NCI-H2081 treated with DMSO at 0.1 percent for 48 hours (cell line): ENCODE results near the gene ALDOC.
"Not testable (repeated sequence)": the region's sequence is repeated elsewhere in the genome, so short reads cannot be mapped to it uniquely, and the experiment has no call there.

Experiments used
- DNase-seq: peaks from one replicate; lab custom pipeline; 2025; lab: John Stamatoyannopoulos, UW

The ALDOC gene

DNA sequence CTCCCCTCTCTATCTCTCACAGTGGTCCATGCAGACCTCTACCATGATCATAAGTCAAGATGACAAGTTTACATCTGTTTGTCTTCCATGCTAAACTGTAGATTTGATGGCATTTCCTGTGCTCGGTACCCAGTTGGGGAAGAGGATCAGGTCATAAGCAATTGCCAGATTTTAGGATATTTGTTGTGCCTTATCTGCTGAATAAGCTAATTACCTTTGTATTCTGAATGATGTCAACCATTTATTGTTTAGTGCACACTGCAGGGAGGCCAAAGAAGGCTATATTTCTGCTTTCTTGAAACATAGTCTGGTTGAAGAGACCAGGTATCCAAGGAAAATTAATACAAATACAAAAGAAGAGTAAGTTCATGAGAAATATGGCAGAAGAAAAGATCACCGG, 5.8 kb upstream of the ALDOC start:
- DNase-seq = no peak

DNA sequence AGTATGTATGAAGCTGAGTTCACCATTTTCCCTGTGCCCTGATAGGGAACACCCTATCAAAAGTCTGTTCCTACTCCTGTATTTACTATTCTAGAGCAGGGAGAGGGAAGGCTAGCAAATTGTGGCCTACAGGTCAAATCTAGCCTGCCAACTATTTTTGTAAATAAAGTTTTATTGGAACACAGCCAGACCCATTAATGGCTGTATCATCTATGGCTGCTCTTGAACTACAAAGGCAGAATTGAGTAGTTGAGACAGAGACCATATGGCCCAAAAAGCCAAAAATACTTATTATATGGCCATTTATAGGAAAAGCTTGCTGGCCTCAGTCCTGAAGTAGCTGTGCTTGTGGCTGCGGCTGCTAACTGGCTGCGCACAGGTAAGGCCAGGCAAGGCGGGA, 4.3 kb upstream of the ALDOC start:
- no peak for DNase-seq

DNA sequence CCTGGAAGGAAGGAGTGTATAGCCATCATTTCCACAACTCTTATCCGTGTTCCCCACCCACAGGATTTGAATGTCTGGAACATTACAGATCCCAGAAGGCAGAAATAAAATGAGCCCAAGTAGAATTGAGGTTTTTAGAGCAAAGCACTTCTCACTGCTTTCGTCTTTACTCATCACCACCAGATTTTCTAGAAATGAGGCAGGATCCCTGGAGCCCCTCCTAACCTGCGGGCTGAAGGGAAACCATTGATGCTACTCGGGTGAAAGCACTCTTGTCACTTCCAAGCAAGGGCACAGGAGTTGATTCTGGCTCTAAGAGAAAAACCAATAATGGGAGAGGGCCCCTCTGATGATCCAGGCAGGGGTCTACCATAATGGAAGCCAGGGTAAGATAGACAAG, 2.8 kb upstream of the ALDOC start:
- no peak for DNase-seq

DNA sequence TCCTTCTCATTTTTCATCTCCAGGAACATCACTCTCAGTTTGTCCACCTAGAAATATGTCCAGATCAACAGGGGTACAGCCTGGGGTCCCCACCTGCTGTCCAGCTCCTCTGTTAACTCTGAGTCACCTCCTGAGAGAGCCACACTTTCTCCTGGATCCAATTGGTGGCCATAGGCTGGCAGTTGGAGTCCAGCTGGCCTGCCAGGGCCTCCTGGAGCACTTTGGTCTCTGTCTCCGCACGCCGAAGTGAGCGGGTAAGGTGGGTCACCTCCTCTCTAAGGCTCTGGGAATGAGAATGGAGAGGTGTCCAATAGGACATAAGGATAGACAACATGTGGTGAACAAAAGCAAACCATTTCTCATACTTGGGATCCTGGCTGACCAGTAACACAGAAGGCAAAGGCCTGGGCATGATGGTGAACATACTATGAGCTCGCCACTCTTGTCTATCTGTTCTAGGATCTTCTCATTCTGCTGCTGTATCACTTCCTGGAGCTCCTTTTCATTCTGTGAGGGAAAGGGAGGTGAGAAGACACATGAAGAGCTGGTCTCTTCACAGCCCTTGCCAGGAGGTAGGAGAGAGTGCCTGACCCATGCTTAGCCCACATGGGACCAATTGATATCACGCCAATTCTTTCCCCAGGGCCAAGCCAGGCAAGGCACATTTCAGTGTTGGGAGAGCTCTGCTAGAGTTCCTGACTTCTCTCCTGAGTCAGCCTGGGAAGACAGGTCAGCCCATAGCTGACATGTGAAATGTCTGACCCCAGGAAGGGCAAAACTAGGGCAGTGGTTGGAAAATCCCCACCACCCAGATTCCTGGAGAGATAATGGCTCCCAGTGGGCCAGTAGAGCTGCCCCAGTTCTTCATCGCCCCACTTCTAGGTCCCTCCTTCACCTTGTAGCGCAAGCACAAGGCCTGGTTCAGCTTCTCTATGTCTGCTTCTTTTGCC, 1.8 kb upstream of the ALDOC start:
- no peak for DNase-seq

DNA sequence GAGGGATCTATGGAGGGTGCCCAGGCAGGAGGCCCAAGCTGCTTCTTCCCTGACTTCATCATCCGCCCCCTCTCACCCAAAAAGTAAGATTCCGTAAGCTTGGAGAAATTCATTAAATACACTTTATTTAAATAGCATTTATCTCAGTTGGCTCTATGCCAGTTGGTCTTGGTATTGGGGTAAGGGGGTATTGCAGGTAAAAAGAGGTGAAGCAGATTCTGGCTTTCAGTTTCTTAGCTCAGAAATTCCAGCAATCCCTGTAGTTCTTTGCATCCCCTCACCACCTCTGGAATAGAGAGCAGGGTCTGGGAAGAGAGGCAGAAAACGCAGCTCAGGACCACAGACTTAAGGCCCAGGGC, 750 bp upstream of the ALDOC start:
- DNase-seq = no peak

DNA sequence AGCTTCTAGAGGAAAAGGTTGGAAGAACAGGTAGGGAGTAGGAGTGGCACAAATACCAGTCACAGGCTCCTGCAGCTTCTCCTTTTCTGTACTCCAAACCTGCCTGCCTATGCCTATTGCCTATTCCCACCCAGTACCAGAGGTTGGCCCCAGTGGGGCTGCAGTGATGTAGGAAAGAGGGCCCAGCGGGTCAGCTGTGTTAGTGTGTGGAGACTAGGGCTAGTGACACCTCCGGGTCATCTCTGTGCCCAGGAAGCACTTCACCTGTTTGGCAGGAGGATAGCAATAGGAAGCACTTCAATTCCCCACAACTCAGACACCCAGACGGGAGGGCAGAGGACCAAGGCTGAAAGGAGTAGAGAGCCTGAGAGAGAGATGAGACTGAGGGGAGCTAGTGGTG, 679 bp downstream of the ALDOC start:
- not testable (repeated sequence) for DNase-seq

DNA sequence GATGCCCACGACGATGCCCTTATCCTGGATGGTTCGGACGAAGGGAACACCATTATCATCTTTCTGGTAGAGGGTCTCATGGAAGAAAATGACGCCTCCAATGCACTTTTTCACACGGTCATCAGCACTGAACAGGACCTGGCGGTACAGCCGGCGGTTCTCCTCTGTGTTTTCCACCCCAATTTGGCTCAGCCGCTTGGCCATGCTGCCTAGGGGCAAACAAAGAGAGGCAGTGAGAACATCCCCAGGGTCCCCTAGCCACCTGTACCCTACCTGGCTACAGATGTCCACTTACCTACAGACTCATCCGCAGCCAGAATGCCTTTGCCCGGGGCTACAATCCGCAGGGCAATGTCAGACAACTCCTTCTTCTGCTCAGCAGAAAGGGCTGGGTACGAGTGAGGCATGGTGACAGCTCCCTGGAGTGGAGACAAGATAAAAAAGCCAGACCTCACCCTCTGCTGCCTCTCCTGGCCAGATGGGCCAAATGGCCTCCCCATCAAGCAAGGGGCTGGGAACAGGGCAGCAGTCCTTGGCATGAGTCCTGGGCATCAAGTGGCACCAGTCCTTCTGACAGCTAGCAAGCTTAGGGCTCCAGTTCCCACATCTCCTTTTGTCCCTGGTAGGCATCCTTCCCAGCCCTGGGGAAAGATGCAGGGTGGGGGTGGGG, 1.4 kb downstream of the ALDOC start:
- no peak for DNase-seq

DNA sequence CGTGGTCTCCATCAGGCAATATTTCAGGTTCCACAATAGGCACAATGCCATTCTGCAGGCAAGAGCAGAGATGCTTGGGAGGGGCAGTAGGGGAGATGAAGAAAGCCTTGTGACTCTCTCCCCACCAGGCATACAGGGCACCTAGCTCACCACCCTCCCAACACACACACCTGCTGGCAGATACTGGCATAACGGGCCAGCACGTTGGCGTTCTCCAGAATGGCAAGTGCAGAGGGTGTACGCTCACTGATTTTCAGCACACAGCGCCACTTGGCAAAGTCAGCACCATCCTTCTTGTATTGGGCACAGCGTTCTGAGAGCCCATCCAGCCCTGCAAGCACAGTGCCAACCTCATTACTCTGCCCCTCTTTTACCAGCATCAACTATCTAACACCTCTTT, 2.2 kb downstream of the ALDOC start:
- no peak for DNase-seq

DNA sequence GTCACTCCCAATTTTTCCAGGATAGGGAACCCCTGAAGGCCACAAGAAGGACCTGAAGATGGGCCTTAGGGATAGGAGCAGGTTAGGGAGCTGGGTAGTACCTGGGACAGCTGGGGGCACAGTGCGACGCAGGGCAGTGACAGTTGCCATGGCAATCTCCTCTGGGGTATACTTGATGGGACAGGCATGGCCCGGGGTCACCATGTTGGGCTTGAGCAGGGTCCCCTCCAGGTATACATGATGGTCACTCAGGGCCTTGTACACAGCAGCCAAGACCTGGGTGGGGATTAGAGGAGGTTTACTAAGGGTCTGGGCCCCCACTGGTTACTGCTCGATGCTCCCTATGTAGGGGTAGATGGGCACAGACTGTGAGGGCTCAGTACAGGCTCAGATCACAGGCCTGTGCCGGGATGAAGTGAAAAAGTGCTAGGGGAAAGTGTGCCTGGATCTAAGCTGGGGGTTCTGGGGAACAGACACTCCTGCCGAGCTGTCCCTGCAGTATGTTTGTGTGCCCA, 2.7 kb downstream of the ALDOC start:
- DNase-seq = no peak

DNA sequence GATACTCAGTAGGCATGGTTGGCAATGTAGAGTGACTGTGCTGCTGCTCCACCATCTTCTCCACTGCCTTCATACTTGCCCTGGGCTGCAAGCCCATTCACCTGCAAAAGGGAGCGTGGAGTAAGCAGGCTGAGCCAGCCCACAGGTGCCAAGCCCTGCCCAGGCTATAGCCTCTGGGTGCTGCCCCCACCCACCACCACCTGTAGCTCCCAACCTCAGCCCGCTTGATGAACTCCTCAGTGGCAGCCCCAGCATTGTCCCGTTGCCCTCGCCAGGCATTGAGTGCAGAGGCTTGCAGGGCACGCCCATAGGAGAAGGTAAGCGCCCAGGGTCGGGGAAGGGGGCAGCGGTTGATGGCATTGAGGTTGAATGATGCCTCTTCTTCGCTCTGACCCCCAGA, 3.2 kb downstream of the ALDOC start:
- no peak for DNase-seq

DNA sequence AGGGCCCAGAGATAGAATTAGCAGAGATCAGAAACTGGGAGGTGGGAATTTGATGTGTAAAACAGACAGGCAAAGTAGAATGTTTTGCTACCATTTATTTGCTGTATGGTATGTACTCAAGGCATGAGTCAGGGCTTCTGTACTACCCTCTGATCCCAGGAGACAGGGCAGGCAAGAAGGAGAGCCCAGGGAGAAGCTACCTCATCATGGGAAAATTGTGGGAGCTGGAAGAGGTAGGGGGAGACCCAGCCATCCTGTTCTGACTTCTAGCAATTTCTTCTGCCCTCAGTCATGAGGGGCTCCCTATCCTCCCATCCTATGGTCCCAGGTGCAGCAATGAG, 3.7 kb downstream of the ALDOC start:
- DNase-seq = no peak

DNA sequence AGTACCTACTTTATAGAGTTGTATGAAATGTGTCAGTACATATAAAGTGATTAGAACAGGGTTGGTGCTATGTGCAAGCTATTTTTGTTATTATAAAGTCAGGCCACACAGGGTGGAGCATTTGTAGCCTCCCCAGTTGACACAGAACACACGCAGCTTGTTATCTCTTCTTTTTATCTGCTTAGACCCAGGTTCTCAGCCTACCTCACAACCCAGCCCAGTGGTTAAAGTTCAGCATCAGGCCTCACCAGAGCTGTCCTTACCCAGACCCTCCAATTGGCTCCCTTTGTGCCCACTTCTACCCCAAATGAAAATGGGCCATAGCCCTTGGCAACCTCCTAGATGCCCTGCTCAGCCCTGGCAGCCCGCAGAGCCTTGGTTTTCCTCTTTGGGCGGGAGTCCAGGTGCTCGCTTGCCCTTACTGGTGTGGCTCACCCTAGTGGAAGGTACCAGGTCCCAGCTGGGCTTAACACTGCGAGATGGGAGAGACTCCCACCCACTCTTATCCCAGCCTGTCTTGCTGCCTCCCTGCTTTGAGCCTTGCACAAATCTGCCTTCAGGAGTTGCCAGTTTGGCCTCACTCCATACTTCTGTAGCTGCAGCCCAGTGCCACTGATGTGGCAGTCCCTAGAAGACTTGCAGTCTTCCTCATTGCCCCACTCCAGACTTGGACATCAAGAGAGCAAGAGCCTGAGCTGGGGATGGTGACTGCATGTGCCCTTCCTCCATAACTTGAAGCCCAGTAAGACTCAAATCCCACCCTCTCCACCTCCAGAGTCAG, 4.2 kb downstream of the ALDOC start:
- DNase-seq = no peak

DNA sequence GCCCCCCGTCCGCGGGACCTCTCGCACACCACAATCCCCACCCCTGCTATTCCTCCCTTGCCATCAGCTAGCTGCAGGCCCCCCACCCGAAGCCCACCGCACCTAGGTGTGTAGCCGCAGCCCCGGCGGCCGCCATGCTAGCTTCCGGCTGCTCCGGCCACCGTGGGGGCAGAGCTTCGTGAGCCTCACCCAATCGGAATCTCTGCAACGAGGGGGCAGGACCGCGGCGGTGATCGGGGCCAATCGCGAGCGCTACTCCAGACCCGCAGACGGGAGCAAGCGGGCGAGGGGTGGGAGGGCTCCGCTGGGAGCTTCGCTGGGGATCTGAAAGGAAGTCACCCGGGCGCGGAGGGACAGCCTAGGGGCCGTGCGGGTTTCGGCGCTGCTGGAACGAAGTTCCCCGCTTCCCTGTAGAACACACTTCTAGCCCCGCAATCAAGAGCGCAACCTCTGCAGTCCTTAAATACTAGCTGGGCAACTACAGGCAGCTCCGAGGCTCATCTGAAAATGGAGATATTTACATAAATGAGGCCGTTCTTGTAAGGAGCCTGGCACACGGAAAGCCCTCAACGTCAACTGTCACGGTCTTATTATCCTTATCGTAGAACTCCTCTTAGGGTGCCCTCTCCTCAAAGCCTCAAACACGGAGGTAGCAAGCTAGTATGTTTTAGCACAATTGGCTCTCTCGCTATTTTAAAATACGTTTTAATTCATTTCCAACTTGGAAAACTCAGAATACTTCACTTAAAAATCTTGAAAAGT, 5.2 kb downstream of the ALDOC start, which contains the start of gene PIGS:
Gene PIGS (minus strand): TSS at position 164 of the 762 bp plus-strand sequence. CDS start 28 bp downstream, at position 136.
- peak; percentile 38 for DNase-seq

DNA sequence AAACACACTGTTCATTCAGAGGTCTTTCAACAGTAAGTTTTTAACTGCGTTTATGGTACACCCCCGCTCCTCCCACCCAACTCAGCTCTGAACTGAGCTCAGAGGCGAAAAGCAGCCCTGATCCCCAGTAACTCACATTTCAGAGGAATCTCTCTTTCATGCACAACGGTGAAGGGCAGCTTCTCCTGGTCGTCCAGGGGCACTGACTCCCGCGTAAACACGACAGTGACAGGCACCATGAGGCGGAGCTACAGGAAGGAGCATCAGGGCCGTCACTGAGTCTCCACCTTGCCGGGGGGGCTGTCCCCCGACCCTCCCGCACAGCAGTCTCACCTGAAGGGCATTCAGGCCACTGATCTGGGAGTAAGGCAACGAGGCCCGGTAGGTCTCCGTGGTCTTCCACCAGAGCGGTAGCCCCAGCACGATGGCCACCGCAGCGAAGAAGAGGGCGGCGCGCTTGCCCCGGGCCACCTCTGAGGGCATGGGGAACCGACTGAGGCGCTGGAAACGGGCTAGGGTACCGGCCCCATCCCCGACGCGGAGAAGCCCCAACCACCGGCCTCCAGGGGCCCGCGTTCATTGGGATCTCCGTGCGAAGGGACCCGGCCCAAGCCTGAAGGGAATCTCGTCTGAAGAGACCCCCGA, 5.9 kb downstream of the ALDOC start:
- DNase-seq = no peak

DNA sequence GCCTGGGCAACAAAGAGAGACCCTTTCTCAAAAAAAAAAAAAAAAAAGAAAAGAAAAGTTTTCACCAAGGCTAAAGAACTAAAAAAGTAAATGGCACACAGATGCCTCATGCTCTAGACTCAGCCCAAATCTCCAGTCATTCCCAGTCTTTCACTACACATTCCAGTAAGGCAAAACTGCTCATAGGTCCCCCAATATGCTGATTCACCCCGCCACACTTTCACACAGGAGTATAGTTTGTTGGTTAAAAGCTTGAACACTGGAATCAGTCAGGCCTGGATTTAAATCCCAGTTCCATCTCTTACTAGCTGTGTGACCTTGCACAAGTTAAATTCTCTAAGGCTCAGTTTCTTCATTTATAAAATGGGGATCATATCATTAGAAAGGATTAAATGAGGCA, 7.2 kb downstream of the ALDOC start:
- DNase-seq = no peak

DNA sequence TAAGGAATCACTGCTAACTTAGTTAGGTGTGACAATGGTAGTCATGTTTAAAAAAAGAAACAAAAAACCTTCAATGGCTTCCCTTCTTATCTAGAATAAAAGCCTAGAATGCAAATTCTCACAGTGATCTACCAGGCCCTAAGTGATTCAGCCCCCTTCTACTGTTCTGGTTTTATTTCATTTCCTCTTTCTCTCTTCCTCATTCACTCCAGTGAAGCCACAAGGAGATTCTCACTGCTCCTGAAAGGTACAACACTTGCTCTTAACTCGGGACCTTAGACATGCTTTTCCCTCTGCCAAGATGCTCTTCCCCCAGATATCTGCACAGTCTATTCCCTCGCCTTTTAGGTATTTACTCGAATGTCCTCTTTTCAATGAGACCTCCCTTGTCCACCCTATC, 9.1 kb downstream of the ALDOC start:
- DNase-seq = no peak

DNA sequence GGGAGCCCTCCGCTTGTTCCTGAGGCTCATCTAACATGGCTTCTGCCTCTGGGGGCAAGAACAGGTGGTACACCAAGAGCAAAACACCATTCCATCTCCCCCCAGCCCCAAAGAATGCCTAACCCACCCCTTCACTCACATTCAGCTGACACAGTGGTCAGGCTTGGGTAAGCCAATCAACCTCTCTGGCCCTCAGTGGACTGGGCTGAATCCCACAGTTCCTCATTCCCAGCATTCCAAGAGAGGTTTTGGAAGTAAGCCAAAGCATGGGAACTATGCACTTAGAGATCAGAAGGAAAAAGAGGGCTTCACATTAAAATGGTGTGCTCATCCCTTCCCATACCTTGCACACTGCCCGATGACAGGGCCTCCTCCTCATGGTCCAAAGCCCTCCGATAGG, 13.2 kb downstream of the ALDOC start:
- DNase-seq = no peak

DNA sequence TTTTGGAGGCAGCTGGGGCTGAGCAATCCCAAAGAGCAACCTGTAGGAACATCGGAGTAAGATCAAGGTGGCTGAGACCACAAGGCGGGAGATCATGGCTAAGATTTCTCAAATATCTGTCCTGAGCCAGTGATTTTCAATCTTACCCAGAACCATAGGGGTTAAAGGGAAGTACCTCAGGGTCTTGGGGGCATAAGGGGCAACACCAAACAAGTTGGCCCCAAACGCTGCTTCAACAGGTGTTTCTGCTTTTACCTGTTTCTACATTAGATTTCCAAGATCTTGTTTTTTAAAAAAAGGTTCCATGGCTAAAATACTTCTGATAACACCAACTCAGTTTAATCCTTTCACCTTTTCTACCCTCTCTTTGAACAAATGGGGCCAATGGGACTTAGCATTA, 21.7 kb downstream of the ALDOC start:
- DNase-seq = no peak

DNA sequence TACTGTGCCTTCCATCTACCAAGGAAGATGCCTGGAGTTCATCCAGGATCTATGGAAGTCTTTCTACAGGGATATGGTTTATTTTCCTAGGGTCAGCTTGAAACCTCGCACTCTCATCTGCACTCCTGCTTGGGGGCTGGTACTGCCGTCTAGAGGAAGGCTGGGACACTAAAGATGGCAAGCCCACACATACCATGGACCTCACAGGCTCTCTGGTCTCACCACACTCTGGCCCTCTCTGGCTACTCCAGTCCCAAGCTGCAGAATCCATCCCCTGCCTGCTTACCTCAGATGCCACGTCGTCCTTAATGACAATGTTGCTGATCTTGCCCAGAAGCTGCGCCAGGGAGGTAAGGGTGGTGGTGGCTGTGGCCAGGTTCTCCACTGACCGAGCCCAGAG, 22.1 kb downstream of the ALDOC start:
- DNase-seq = no peak

DNA sequence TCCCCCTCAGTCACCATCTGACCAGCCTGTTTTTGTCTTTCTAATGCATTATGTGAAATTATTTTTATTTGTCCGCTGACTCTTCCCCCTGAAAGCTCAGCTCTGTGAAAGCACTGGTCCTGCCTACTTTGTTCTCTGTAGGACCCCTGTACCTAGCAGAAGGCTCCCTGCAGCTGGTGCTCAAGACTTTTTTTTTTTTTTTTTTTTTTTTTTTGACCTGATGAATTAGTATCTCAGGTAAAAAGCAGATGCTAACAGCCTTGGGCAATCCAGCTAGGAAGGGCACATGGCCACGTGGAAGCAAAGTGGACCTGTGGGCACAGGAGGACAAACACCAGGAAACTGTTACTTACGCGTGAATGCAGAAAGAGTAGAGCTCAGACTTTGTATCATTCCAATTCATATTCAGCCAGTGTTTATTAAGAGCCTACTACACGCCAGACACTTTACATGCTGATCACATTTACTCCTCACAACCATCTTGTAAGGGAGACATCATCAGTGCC, 23.6 kb downstream of the ALDOC start:
- DNase-seq = no peak
